CD4-positive, alpha-beta T cell treated with Interleukin-2 at 100 ng/mL for 4 hours (primary cell): ENCODE results near the gene RPS6KA2.

ENCODE experiments used
- DNase-seq: peaks from one replicate; pipeline ENCODE4 v3.0.0-alpha.2; 2020; ENCODE audit warnings: low spot score

The RPS6KA2 gene

GRCh38 chr6:166418691-166419143 is 208.3 kb downstream of the RPS6KA2 start:
- DNase-seq = peak; percentile 16

- peak; percentile 76 for DNase-seq
Observed at GRCh38 chr6:166417285-166417691, 209.8 kb downstream of the RPS6KA2 start.

- DNase-seq = no peak
Observed at GRCh38 chr6:166415833-166416347, 211.2 kb downstream of the RPS6KA2 start.

GRCh38 chr6:166415306-166415705 is 211.7 kb downstream of the RPS6KA2 start:
- peak; percentile 49 for DNase-seq

GRCh38 chr6:166413491-166413951 is 213.5 kb downstream of the RPS6KA2 start:
- peak; percentile 16 for DNase-seq

- DNase-seq = no peak
Observed at GRCh38 chr6:166412911-166413384, 214.1 kb downstream of the RPS6KA2 start.

GRCh38 chr6:166412156-166412910 is 214.7 kb downstream of the RPS6KA2 start:
- no peak for DNase-seq

- DNase-seq = peak; percentile 52
Observed at GRCh38 chr6:166411721-166412151, 215.3 kb downstream of the RPS6KA2 start.

GRCh38 chr6:166411271-166411670 is 215.8 kb downstream of the RPS6KA2 start:
- DNase-seq = no peak

- no peak for DNase-seq
Observed at GRCh38 chr6:166410426-166410935, 216.6 kb downstream of the RPS6KA2 start.

- no peak for DNase-seq
Observed at GRCh38 chr6:166408936-166409755, 217.9 kb downstream of the RPS6KA2 start.

- DNase-seq = no peak
Observed at GRCh38 chr6:166406197-166406596, 220.9 kb downstream of the RPS6KA2 start.

GRCh38 chr6:166405386-166405785 is 221.7 kb downstream of the RPS6KA2 start:
- DNase-seq = no peak

- no peak for DNase-seq
Observed at GRCh38 chr6:166402582-166403277, 224.3 kb downstream of the RPS6KA2 start.

GRCh38 chr6:166400649-166401250 is 226.3 kb downstream of the RPS6KA2 start:
- DNase-seq = peak; percentile 73

- no peak for DNase-seq
Observed at GRCh38 chr6:166400181-166400580, 226.9 kb downstream of the RPS6KA2 start.

- no peak for DNase-seq
Observed at GRCh38 chr6:166398348-166398747, 228.7 kb downstream of the RPS6KA2 start.

GRCh38 chr6:166397849-166398248 is 229.2 kb downstream of the RPS6KA2 start:
- DNase-seq = no peak

- DNase-seq = no peak
Observed at GRCh38 chr6:166395778-166396177, 231.3 kb downstream of the RPS6KA2 start.

- no peak for DNase-seq
Observed at GRCh38 chr6:166395351-166395750, 231.7 kb downstream of the RPS6KA2 start.
